ENCODE data around the gene UBXN7. TPM values are rescaled to one million over a fixed set of nuclear protein-coding genes. Genes with fewer than 3 reads are reported as not detected.
"Not testable (repeated sequence)": the region's sequence is repeated elsewhere in the genome, so short reads cannot be mapped to it uniquely, and the experiment has no call there.

The UBXN7 gene
- total RNA-seq, 1 donor from 2014 or later = 102 TPM

GRCh38 chr3:196348698-196349097 is 83.5 kb downstream of the UBXN7 start:
- no peak for TF ChIP-seq CTCF (IDR thresholded peaks at IDR 0.05; ENCODE audit: unreplicated experiment)
- H3K4me3 Mint-ChIP-seq (ENCODE audit: low read depth) = no peak overlapping the region
- H3K9me3 Mint-ChIP-seq (ENCODE audit: low read depth) = peaks cover 3% of the 10 kb centered on the region
- no peak for DNase-seq (ENCODE audit: low spot score, unreplicated experiment)
- H3K27ac Mint-ChIP-seq = peak overlapping the region; percentile 23
- peaks cover 23% of the 10 kb centered on the region for H3K4me1 Mint-ChIP-seq (ENCODE audit: low read depth)
- H3K36me3 Mint-ChIP-seq (ENCODE audit: insufficient read depth) = peaks cover 48% of the 10 kb centered on the region
- no peaks in the 10 kb centered on the region for H3K27me3 Mint-ChIP-seq

GRCh38 chr3:196344663-196345062 is 87.6 kb downstream of the UBXN7 start:
- H3K27ac Mint-ChIP-seq = no peak overlapping the region
- peaks cover 16% of the 10 kb centered on the region for H3K4me1 Mint-ChIP-seq (ENCODE audit: low read depth)
- no peak for TF ChIP-seq CTCF (IDR thresholded peaks at IDR 0.05; ENCODE audit: unreplicated experiment)
- no peak overlapping the region for H3K4me3 Mint-ChIP-seq (ENCODE audit: low read depth)
- no peak for DNase-seq (ENCODE audit: low spot score, unreplicated experiment)
- peaks cover 3% of the 10 kb centered on the region for H3K9me3 Mint-ChIP-seq (ENCODE audit: low read depth)
- H3K27me3 Mint-ChIP-seq = no peaks in the 10 kb centered on the region
- peaks cover 32% of the 10 kb centered on the region for H3K36me3 Mint-ChIP-seq (ENCODE audit: insufficient read depth)

- not testable (repeated sequence) for H3K27me3 Mint-ChIP-seq; H3K4me3 Mint-ChIP-seq (ENCODE audit: low read depth); DNase-seq (ENCODE audit: low spot score, unreplicated experiment); H3K9me3 Mint-ChIP-seq (ENCODE audit: low read depth); H3K27ac Mint-ChIP-seq
- Mint-ChIP-seq H3K4me1 (ENCODE audit: low read depth) (peaks cover 16% of the 10 kb centered on the region), H3K36me3 (ENCODE audit: insufficient read depth) (peaks cover 26% of the 10 kb centered on the region)
These were observed 88.3 kb downstream of the UBXN7 start for GRCh38 chr3:196343917-196344316.

GRCh38 chr3:196341137-196341536 is 91.1 kb downstream of the UBXN7 start:
- TF ChIP-seq CTCF (IDR thresholded peaks at IDR 0.05; ENCODE audit: unreplicated experiment) = no peak
- Mint-ChIP-seq H3K4me3 (ENCODE audit: low read depth) (no peak overlapping the region), H3K36me3 (ENCODE audit: insufficient read depth) (peaks cover 13% of the 10 kb centered on the region), H3K9me3 (ENCODE audit: low read depth) (no peaks in the 10 kb centered on the region), H3K4me1 (ENCODE audit: low read depth) (peaks cover 1% of the 10 kb centered on the region), H3K27ac (no peak overlapping the region), H3K27me3 (peaks cover 3% of the 10 kb centered on the region)
- DNase-seq (ENCODE audit: low spot score, unreplicated experiment) = no peak

GRCh38 chr3:196340466-196340865 is 91.8 kb downstream of the UBXN7 start:
- H3K27ac Mint-ChIP-seq = no peak overlapping the region
- no peak for TF ChIP-seq CTCF (IDR thresholded peaks at IDR 0.05; ENCODE audit: unreplicated experiment)
- H3K36me3 Mint-ChIP-seq (ENCODE audit: insufficient read depth) = peaks cover 8% of the 10 kb centered on the region
- DNase-seq (ENCODE audit: low spot score, unreplicated experiment) = no peak
- H3K9me3 Mint-ChIP-seq (ENCODE audit: low read depth) = no peaks in the 10 kb centered on the region
- peaks cover 3% of the 10 kb centered on the region for H3K27me3 Mint-ChIP-seq
- H3K4me3 Mint-ChIP-seq (ENCODE audit: low read depth) = no peak overlapping the region
- no peaks in the 10 kb centered on the region for H3K4me1 Mint-ChIP-seq (ENCODE audit: low read depth)

GRCh38 chr3:196339493-196340254 is 92.6 kb downstream of the UBXN7 start:
- no peak for TF ChIP-seq CTCF (IDR thresholded peaks at IDR 0.05; ENCODE audit: unreplicated experiment)
- Mint-ChIP-seq H3K27ac (no peak overlapping the region), H3K27me3 (peaks cover 3% of the 10 kb centered on the region), H3K9me3 (ENCODE audit: low read depth) (no peaks in the 10 kb centered on the region), H3K36me3 (ENCODE audit: insufficient read depth) (peaks cover 6% of the 10 kb centered on the region), H3K4me1 (ENCODE audit: low read depth) (no peaks in the 10 kb centered on the region), H3K4me3 (ENCODE audit: low read depth) (no peak overlapping the region)
- DNase-seq (ENCODE audit: low spot score, unreplicated experiment) = no peak
